ENCODE data around the gene ANAPC15. TPM values are rescaled to one million over a fixed set of nuclear protein-coding genes. Genes with fewer than 3 reads are reported as not detected.
"Not testable (repeated sequence)": the region's sequence is repeated elsewhere in the genome, so short reads cannot be mapped to it uniquely, and the experiment has no call there.

ANAPC15 gene
- total RNA-seq, 4 donors from 2014 or later, result 5.0 to 27.8 (median 24.9) TPM

GRCh38 chr11:72139500-72139899 is 27.0 kb upstream of the ANAPC15 start:
- H3K4me3 ChIP-seq (ENCODE audit: low read depth, poor library complexity, severe bottlenecking), result no peak overlapping the region
- no peak for DNase-seq (ENCODE audit: low spot score in 2 of 2)
- no peak for TF ChIP-seq CTCF (IDR thresholded peaks at IDR 0.05)
- TF ChIP-seq POLR2A (IDR thresholded peaks at IDR 0.05), result no peak
- WGBS, 2 donors, result 91 to 96% methylated on average over 11 of the region's 11 CpGs
- intact Hi-C loops (cut with DNase I; ENCODE audit: low total_unique reads), result no loop called here

- intact Hi-C loops (cut with DNase I; ENCODE audit: low total_unique reads), result no loop called here
- 82 to 90% methylated on average over 11 to 12 of the region's 12 CpGs for WGBS, 2 donors
Measured at GRCh38 chr11:72138821-72139390, 26.4 kb upstream of the ANAPC15 start.

GRCh38 chr11:72136684-72137262 is 24.3 kb upstream of the ANAPC15 start:
- TF ChIP-seq CTCF (IDR thresholded peaks at IDR 0.05), result no peak
- TF ChIP-seq POLR2A (IDR thresholded peaks at IDR 0.05), result no peak
- H3K4me3 ChIP-seq (ENCODE audit: low read depth, poor library complexity, severe bottlenecking), result no peak overlapping the region
- no peak for DNase-seq (ENCODE audit: low spot score in 2 of 2)
- 55 to 72% methylated on average over 4 of the region's 4 CpGs for WGBS, 2 donors
- intact Hi-C loops (cut with DNase I; ENCODE audit: low total_unique reads), result no loop called here

More at GRCh38 chr11:72138821-72139390, 26.4 kb upstream of the ANAPC15 start:
- no peak overlapping the region for H3K4me3 ChIP-seq (ENCODE audit: low read depth, poor library complexity, severe bottlenecking)
- no peak for DNase-seq (ENCODE audit: low spot score in 2 of 2)
- no peak for TF ChIP-seq CTCF (IDR thresholded peaks at IDR 0.05)
- no peak for TF ChIP-seq POLR2A (IDR thresholded peaks at IDR 0.05)

GRCh38 chr11:72135891-72136683 is 23.6 kb upstream of the ANAPC15 start:
- intact Hi-C loops (cut with DNase I; ENCODE audit: low total_unique reads), result no loop called here
- H3K4me3 ChIP-seq (ENCODE audit: low read depth, poor library complexity, severe bottlenecking), result no peak overlapping the region
- WGBS, 2 donors, result 85% methylated on average over 14 of the region's 14 CpGs

GRCh38 chr11:72135473-72135872 is 23.0 kb upstream of the ANAPC15 start, which contains the start of gene FOLR3:
FOLR3 (plus strand) TSS chr11:72135725; CDS start chr11:72135953, 228 bp downstream.
- DNase-seq (ENCODE audit: low spot score in 2 of 2); H3K4me3 ChIP-seq (ENCODE audit: low read depth, poor library complexity, severe bottlenecking); intact Hi-C loops (cut with DNase I; ENCODE audit: low total_unique reads): not testable (repeated sequence)
- 90 to 93% methylated on average over 4 of the region's 4 CpGs for WGBS, 2 donors

More at GRCh38 chr11:72135891-72136683, 23.6 kb upstream of the ANAPC15 start:
- TF ChIP-seq CTCF (IDR thresholded peaks at IDR 0.05), result no peak
- TF ChIP-seq POLR2A (IDR thresholded peaks at IDR 0.05), result no peak
- DNase-seq (ENCODE audit: low spot score in 2 of 2), result peak in 1 of 2 donors; percentile 82

- intact Hi-C loops (cut with DNase I; ENCODE audit: low total_unique reads), result no loop called here
- DNase-seq (ENCODE audit: low spot score in 2 of 2), result no peak
- H3K4me3 ChIP-seq (ENCODE audit: low read depth, poor library complexity, severe bottlenecking), result no peak overlapping the region
- no peak for TF ChIP-seq CTCF (IDR thresholded peaks at IDR 0.05)
- WGBS, 2 donors, result 74 to 83% methylated on average over 2 of the region's 2 CpGs
Measured at GRCh38 chr11:72132646-72133045, 20.2 kb upstream of the ANAPC15 start.
